GM20000 (cell line): Measurements from ENCODE around the gene CADPS2.

Experiments
- DNase-seq: peaks from one replicate; pipeline ENCODE4 v3.0.0; 2012; ENCODE audit warnings: low spot score
- CTCF ChIP-seq: IDR thresholded peaks from 2 replicates; pipeline ENCODE4 v1.5.1; 2012; ENCODE audit warnings: mild to moderate bottlenecking, control low read depth; ENCODE audit errors: extremely low read depth, missing control alignments

The CADPS2 gene

DNA sequence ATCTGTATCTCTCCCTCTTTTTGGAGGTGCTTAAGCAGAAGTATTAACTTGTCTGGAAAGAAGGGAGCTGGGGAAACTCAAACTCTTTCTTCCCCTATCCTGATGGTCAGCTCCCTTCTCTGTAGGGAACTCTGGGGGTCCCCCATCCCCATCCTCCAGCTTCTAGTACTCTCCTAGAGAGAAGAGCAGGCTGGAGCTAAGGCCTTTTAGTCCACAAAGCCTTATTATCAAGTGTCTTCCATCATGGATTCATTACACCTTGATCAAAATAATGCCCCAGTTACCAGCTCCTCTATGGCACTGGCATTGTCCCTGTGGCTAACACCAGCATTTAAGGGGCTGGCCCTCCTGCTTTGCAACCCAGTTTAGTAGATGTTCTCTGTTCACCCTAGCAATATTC is 35.7 kb downstream of the CADPS2 start:
- no peak for TF ChIP-seq CTCF
- no peak for DNase-seq

DNA sequence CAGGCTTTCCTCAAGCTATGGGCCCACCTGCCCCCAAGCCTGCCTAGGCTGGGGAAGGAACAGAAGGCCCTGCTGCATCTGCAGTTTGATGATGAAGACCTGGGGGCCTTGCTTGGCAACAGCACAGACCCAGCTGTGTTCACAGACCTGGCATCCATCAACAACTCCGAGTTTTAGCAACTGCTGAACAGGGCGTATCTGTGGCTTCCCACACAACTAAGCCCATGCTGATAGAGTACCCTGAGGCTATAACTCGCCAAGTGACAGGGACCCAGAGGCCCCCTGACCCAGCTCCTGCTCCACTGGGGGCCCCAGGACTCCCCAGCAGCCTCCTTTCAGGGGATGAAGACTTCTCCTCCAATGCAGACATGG is 36.3 kb downstream of the CADPS2 start:
- no peak for TF ChIP-seq CTCF
- no peak for DNase-seq

- DNase-seq = no peak
- no peak for TF ChIP-seq CTCF
Observed at GRCh38 chr7:122849322-122849956, 36.8 kb downstream of the CADPS2 start.

DNA sequence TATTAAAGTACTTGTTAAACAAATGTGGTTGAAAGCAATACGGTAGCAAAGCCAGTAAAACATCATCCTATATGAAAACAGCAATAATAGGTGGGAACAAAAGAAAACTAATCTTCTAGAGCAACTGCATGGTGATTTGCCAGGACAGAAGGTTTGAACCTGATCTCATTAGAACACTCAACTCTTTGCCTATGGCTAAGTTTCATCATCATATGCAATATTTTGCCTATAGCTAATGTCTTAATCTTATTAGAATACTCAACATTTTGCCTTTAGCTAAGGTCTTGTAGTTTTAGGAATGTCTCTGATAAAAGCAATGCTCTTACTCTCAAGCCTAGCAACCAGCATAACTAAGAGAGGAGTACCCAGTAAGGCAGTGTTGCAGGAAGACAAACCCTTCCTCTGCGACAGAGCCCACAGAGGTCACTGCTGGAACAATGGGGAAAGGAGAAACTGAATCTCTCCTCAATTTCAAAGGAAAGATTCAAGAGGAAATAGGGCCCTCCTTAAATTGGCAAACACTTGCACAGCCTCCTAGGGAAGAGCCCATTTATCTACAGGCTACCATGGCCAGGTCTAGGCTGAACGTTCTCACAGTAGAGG is 38.3 kb downstream of the CADPS2 start:
- DNase-seq = no peak
- TF ChIP-seq CTCF = no peak

DNA sequence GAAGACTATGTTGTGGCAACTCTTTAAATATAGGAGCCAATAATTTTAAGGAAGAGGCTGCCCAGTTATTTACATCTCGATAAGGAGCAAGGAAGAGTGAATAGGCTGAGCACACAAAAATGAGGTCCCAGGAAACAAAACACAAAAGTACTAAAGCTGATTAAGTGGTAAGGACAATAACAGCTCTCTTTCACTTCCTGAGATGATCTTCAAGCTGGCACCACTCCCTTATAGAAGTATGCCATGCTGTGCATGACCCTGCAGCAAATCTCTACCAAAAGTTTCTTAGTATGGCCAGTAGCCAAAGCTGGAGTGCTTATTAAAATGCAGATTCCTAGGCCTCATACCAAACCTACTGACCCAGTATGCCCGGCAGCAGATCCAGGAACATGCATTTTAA is 39.7 kb downstream of the CADPS2 start:
- no peak for TF ChIP-seq CTCF
- DNase-seq = no peak

DNA sequence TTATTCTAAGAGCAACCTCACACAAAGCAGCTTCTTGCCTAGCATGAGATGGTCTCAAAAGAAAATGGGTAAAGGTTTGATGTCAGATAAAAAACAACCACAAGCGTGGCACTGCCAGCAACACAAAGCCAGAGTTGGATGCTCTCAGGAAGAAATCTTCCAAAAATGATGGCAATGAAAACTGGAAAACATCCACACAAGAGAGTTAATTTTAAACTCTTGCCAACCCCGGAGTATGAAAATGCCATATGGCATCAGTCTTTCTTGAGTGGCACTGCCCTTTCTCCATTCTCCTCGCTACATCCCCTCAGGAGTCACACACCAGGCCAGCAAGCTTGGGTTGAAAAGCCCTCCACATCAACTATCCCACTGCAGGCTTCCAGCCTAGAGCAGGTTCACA is 41.0 kb downstream of the CADPS2 start:
- DNase-seq = no peak

More for the DNA sequence above, 41.0 kb downstream of the CADPS2 start:
- no peak for TF ChIP-seq CTCF
